Calu3 (cell line): ENCODE measurements around the gene DHDH. TPM values are rescaled to one million over a fixed set of nuclear protein-coding genes. Genes with fewer than 3 reads are reported as not detected.
A peak's percentile ranks its signal among the peaks of the same experiment; 100 is the strongest.

ENCODE experiments used
- BruUV-seq: library from RNA; stranded (reverse); fragments of 400-500 nt; replicated peaks from 2 replicates; lab custom pipeline; 2021; lab: Mats Ljungman, UMichigan
- CTCF ChIA-PET: fragments of 300-600 bp; sonication (Branson Sonifier 250); formaldehyde crosslinking; loops from one replicate; lab custom pipeline; 2022; ENCODE audit warnings: antibody characterized with exemption; lab: Charles Lee
- DNase-seq: peaks from one replicate; pipeline ENCODE4 v3.0.0; 2022
- H3K27ac Mint-ChIP-seq: one replicate; pipeline ENCODE4 v1.8.0; 2022; ENCODE audit warnings: mixed read lengths; ENCODE audit not compliant: unreplicated experiment
- H3K27me3 Mint-ChIP-seq: one replicate; pipeline ENCODE4 v1.8.0; 2022; ENCODE audit warnings: mixed read lengths; ENCODE audit not compliant: unreplicated experiment
- H3K36me3 Mint-ChIP-seq: one replicate; pipeline ENCODE4 v1.8.0; 2022; ENCODE audit warnings: mild to moderate bottlenecking, moderate library complexity, mixed read lengths; ENCODE audit not compliant: insufficient read depth, unreplicated experiment
- H3K4me1 Mint-ChIP-seq: one replicate; pipeline ENCODE4 v1.8.0; 2022; ENCODE audit warnings: mild to moderate bottlenecking, low read depth, mixed read lengths; ENCODE audit not compliant: unreplicated experiment
- H3K4me3 Mint-ChIP-seq: one replicate; pipeline ENCODE4 v1.8.0; 2022; ENCODE audit warnings: mild to moderate bottlenecking, low read depth, moderate library complexity, mixed read lengths; ENCODE audit not compliant: unreplicated experiment
- H3K9me3 Mint-ChIP-seq: one replicate; pipeline ENCODE4 v1.8.0; 2022; ENCODE audit warnings: low read depth, mixed read lengths; ENCODE audit not compliant: unreplicated experiment
- intact Hi-C: fragments of 100-400 bp; cut with micrococcal nuclease; formaldehyde crosslinking; loops from one replicate; pipeline ENCODE4 v1.10.0; 2022; ENCODE audit not compliant: unreplicated experiment
- total RNA-seq: library from RNA; stranded (reverse); gene quantifications from 2 replicates; pipeline ENCODE4 v1.2.3, GENCODE V29; 2022
- TF ChIP-seq, protein P1 (sequence below): fragments of 200-600 bp; IDR thresholded peaks from one replicate; pipeline ENCODE4 v1.8.0; 2022; ENCODE audit warnings: antibody characterized with exemption; ENCODE audit not compliant: unreplicated experiment

Gene DHDH
- total RNA-seq, 1 experiment from 2014 or later = 2.1 TPM

GRCh38 chr19:48991873-48992580 is 58.5 kb downstream of the DHDH start:
- intact Hi-C loops = loop anchor here (10.0 kb wide), 1 partner anchor 233 kb away; no protein-coding TSS in a partner anchor
- Mint-ChIP-seq H3K4me3 (peak overlapping the region; percentile 92), H3K4me1 (peaks cover 35% of the 10 kb centered on the region), H3K9me3 (no peaks in the 10 kb centered on the region), H3K36me3 (peaks cover 61% of the 10 kb centered on the region), H3K27me3 (no peaks in the 10 kb centered on the region), H3K27ac (peak overlapping the region; percentile 94)
- CTCF ChIA-PET = interaction anchor here (0.5 to 2.3 kb wide), 10 partner anchors 11 to 743 kb away, joined by 3 to 16 read pairs (median 5); partner anchors contain the start of genes BAX and LIN7B
- TF ChIP-seq, protein P1, sequence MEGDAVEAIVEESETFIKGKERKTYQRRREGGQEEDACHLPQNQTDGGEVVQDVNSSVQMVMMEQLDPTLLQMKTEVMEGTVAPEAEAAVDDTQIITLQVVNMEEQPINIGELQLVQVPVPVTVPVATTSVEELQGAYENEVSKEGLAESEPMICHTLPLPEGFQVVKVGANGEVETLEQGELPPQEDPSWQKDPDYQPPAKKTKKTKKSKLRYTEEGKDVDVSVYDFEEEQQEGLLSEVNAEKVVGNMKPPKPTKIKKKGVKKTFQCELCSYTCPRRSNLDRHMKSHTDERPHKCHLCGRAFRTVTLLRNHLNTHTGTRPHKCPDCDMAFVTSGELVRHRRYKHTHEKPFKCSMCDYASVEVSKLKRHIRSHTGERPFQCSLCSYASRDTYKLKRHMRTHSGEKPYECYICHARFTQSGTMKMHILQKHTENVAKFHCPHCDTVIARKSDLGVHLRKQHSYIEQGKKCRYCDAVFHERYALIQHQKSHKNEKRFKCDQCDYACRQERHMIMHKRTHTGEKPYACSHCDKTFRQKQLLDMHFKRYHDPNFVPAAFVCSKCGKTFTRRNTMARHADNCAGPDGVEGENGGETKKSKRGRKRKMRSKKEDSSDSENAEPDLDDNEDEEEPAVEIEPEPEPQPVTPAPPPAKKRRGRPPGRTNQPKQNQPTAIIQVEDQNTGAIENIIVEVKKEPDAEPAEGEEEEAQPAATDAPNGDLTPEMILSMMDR = no peak
- no TSS peak for BruUV-seq
- peak; percentile 53 for DNase-seq

DNA sequence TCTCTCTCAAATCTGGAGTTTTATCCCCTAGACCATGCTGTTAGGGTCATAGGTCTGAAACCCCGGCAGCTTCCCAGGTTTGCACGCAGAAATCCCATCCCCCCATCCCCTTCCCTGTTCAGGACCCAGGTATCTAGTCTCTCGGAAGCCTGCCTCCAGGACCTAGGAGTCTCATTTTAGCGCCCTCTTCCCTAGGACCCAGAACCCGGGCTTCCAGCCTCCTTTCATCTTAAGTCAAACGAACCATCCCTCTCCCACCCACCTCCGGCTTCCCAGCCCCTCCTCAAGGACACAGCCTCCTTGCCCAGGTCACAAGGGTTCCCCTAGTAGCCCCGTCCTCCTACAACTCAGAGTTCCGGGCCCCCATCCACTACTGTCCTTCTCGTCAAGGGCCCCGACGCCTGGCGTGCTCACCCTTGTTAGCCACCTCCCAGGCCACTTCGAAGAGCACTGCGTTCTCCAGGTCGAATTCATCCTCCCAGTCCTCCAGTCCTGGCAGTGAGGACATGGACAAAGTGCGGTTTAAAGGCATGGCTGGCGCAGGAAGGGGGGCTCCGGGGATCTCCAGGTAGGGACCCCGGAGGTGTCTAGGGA is 59.2 kb downstream of the DHDH start:
- intact Hi-C loops = loop anchor here (10.0 kb wide), 1 partner anchor 232 kb away; no protein-coding TSS in a partner anchor
- Mint-ChIP-seq H3K4me1 (peaks cover 39% of the 10 kb centered on the region), H3K27ac (peak overlapping the region; percentile 94), H3K36me3 (peaks cover 60% of the 10 kb centered on the region), H3K4me3 (peak overlapping the region; percentile 92), H3K9me3 (no peaks in the 10 kb centered on the region), H3K27me3 (no peaks in the 10 kb centered on the region)
- TSS peak; percentile 58 for BruUV-seq
- DNase-seq = no peak
- TF ChIP-seq, protein P1 = no peak
- CTCF ChIA-PET = interaction anchor here (0.5 to 2.3 kb wide), 19 partner anchors 11 to 742 kb away, joined by 3 to 16 read pairs (median 6); partner anchors contain the start of genes BAX, CA11, LIN7B and NTF4

- CTCF ChIA-PET = interaction anchor here (0.5 to 2.3 kb wide), 32 partner anchors 10 to 876 kb away, joined by 3 to 16 read pairs (median 4); partner anchors contain the start of genes BAX, CA11, CGB7 and FUT2
- H3K4me3 Mint-ChIP-seq = peak within 1 kb of the TSS; percentile 92
- no peaks in the 10 kb centered on the region for H3K27me3 Mint-ChIP-seq
- peaks cover 44% of the 10 kb centered on the region for H3K4me1 Mint-ChIP-seq
- peaks cover 61% of the 10 kb centered on the region for H3K36me3 Mint-ChIP-seq
- BruUV-seq = no TSS peak
- DNase-seq = peak; percentile 100
- H3K27ac Mint-ChIP-seq = peak within 1 kb of the TSS; percentile 94
- TF ChIP-seq, protein P1 = peak; percentile 98
- intact Hi-C loops = loop anchor here (10.0 kb wide), 1 partner anchor 231 kb away; no protein-coding TSS in a partner anchor
- H3K9me3 Mint-ChIP-seq = no peaks in the 10 kb centered on the region
These were observed 59.9 kb downstream of the DHDH start, which contains the start of the genes GYS1 and RUVBL2 for GRCh38 chr19:48993175-48994034. Gene GYS1 (minus strand): TSS chr19:48993309. CDS start chr19:48993112, 197 bp downstream. Gene RUVBL2 (plus strand): TSS chr19:48993887. CDS start chr19:48993912, 25 bp downstream.
